ENCODE results near the gene HPS5. TPM values are rescaled to one million over a fixed set of nuclear protein-coding genes. Genes with fewer than 3 reads are reported as not detected.

HPS5 gene
- total RNA-seq, 2 experiments from 2014 or later = 16.0 to 17.2 TPM

GRCh38 chr11:18314784-18315523, 7.0 kb downstream of the HPS5 start:
- POLR2A ChIA-PET = interaction anchor here (1.5 kb wide), 1 partner anchor 80 kb away, joined by 5 read pairs; the partner anchor contains the start of gene LDHA

DNA sequence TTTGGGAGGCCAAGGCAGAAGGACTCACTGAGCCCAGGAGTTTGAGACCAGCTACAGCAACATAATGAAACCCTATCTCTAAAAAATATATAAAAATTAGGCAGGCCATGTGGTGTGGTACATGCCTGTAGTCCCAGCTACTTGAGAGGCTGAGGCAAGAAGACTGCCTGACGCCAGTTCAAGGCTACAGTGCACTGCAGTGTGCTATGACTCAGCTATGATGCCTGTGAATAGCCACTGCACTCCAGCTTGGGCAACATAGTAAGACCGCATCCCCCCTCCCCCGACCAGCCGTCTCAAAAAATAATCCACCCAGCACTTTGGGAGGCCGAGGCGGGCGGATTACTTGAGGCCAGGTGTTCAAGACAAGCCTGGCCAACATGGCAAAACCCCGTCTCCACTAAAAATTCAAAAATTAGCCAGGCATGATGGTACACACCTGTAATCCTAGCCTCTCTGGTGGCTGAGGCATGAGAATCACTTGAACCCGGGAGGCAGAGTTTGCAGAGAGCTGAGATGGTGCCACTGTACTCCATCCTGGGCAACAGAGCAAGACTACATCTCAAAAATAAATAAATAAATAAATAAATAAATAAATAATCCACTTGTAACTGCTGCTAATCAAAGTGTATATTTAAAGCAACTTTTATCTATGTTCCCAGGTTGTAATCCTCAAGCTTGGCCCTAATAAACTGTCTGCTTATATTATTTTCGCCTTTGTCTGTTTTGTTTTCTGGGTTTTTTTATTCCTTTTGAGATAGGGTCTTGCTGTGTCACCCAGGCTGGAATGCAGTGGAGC, 7.8 kb downstream of the HPS5 start:
- ChIA-PET POLR2A (interaction anchor here (1.5 kb wide), 1 partner anchor 81 kb away, joined by 5 read pairs; the partner anchor contains the start of gene LDHA), CTCF (interaction anchor here (2.6 kb wide), 1 partner anchor 70 kb away, joined by 10 read pairs; no protein-coding TSS in a partner anchor)
- H3K27ac Mint-ChIP-seq = no peak overlapping the region
- DNase-seq (no peak), ATAC-seq (no peak)
- peaks cover 14% of the 10 kb centered on the region for H3K4me1 Mint-ChIP-seq (ENCODE audit: low read depth)
- H3K27me3 Mint-ChIP-seq = no peaks in the 10 kb centered on the region
- intact Hi-C loops (cut with micrococcal nuclease) = no loop called here
- peaks cover 22% of the 10 kb centered on the region for H3K36me3 Mint-ChIP-seq (ENCODE audit: low read depth)
- no peaks in the 10 kb centered on the region for H3K9me3 Mint-ChIP-seq
- TF ChIP-seq, protein P1, sequence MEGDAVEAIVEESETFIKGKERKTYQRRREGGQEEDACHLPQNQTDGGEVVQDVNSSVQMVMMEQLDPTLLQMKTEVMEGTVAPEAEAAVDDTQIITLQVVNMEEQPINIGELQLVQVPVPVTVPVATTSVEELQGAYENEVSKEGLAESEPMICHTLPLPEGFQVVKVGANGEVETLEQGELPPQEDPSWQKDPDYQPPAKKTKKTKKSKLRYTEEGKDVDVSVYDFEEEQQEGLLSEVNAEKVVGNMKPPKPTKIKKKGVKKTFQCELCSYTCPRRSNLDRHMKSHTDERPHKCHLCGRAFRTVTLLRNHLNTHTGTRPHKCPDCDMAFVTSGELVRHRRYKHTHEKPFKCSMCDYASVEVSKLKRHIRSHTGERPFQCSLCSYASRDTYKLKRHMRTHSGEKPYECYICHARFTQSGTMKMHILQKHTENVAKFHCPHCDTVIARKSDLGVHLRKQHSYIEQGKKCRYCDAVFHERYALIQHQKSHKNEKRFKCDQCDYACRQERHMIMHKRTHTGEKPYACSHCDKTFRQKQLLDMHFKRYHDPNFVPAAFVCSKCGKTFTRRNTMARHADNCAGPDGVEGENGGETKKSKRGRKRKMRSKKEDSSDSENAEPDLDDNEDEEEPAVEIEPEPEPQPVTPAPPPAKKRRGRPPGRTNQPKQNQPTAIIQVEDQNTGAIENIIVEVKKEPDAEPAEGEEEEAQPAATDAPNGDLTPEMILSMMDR (IDR thresholded peaks at IDR 0.05) = no peak
- H3K4me3 Mint-ChIP-seq = no peak overlapping the region

More at GRCh38 chr11:18314784-18315523, 7.0 kb downstream of the HPS5 start:
- DNase-seq (no peak), ATAC-seq (no peak)
- H3K27ac Mint-ChIP-seq = peak overlapping the region; percentile 44
- H3K4me1 Mint-ChIP-seq (ENCODE audit: low read depth) = peaks cover 22% of the 10 kb centered on the region
- H3K4me3 Mint-ChIP-seq = no peak overlapping the region
- H3K9me3 Mint-ChIP-seq = no peaks in the 10 kb centered on the region
- TF ChIP-seq, protein P1 (IDR thresholded peaks at IDR 0.05) = no peak
- CTCF ChIA-PET = interaction anchor here (2.6 kb wide), 1 partner anchor 71 kb away, joined by 10 read pairs; no protein-coding TSS in a partner anchor
- peaks cover 26% of the 10 kb centered on the region for H3K36me3 Mint-ChIP-seq (ENCODE audit: low read depth)
- no peaks in the 10 kb centered on the region for H3K27me3 Mint-ChIP-seq
- intact Hi-C loops (cut with micrococcal nuclease) = no loop called here

DNA sequence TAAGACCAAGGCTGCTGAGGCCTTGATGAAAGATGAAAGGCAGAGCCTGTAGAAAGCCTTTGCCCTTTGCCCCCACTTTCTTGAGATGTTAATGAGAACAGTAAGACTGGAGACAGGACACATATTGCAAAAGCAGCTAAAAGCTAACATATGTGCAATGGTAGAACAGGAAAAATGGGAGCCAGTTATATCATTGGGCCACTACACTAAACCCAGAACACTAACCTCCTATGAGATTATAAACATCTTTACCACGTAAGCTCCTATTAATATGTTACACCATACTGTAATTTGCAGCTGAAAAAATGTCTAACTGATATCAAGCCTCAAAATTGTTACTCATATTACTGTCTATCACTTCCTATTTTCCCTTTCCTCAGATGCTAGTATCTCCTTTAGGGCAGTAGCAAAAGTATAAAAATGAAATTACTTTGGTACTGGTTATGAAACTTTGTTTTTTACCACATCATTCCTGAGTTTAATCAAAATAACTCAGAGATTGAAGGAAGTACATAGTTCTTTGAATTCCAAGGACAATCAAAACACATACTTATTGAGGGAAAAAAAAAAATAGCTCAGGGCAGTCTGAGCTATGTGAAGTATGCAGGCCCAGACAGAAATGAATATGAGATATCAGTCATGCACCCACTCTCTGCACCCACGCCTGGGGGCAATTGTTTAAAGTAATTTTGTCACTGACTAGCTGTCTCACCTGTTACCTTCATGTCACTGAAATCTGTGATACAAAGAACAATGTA, 9.1 kb downstream of the HPS5 start:
- TF ChIP-seq, protein P1 (IDR thresholded peaks at IDR 0.05) = no peak
- DNase-seq (no peak), ATAC-seq (no peak)
- Mint-ChIP-seq H3K9me3 (no peaks in the 10 kb centered on the region), H3K36me3 (ENCODE audit: low read depth) (peaks cover 22% of the 10 kb centered on the region), H3K27ac (no peak overlapping the region), H3K4me1 (ENCODE audit: low read depth) (peaks cover 4% of the 10 kb centered on the region), H3K4me3 (no peak overlapping the region), H3K27me3 (no peaks in the 10 kb centered on the region)
- ChIA-PET POLR2A (interaction anchor here (0.6 to 1.2 kb wide), 3 partner anchors 9 to 198 kb away, joined by 3 to 4 read pairs (median 3); partner anchors contain the start of gene HPS5), CTCF (interaction anchor here (0.7 to 1.4 kb wide), 3 partner anchors 8 to 70 kb away, joined by 3 to 4 read pairs (median 4); partner anchors contain the start of gene HPS5)
- intact Hi-C loops (cut with micrococcal nuclease) = no loop called here

- Mint-ChIP-seq H3K9me3 (no peaks in the 10 kb centered on the region), H3K27ac (peak overlapping the region; percentile 13), H3K4me1 (ENCODE audit: low read depth) (peaks cover 4% of the 10 kb centered on the region), H3K4me3 (no peak overlapping the region), H3K36me3 (ENCODE audit: low read depth) (peaks cover 21% of the 10 kb centered on the region), H3K27me3 (no peaks in the 10 kb centered on the region)
- DNase-seq = no peak
- intact Hi-C loops (cut with micrococcal nuclease) = no loop called here
- TF ChIP-seq, protein P1 (IDR thresholded peaks at IDR 0.05) = no peak
- POLR2A ChIA-PET = interaction anchor here (0.6 to 2.4 kb wide), 2 partner anchors 10 to 197 kb away, joined by 3 to 11 read pairs; partner anchors contain the start of genes GTF2H1 and HPS5
- no peak for ATAC-seq
- CTCF ChIA-PET = interaction anchor here (1.0 kb wide), 1 partner anchor 71 kb away, joined by 3 read pairs; no protein-coding TSS in a partner anchor
Measured at GRCh38 chr11:18312012-18312411, 9.9 kb downstream of the HPS5 start.

Measured in activated CD8-positive, alpha-beta T cell treated with anti-CD3 and anti-CD28 coated beads for 36 hours (primary cell).